Natural killer cell (primary cell): Measurements from ENCODE around the gene MAEA. TPM values are rescaled to one million over a fixed set of nuclear protein-coding genes. Genes with fewer than 3 reads are reported as not detected.

Experiments
- ATAC-seq, 3 donors: fragments of 150-1000 bp in 2 of 3; fragments of 200-7000 bp in 1 of 3; cut with Tn5 transposase; 1 replicate in 1 of 3; 2 replicates in 2 of 3; pipeline ENCODE4 v1.10.0; 2021; ENCODE audit warnings: mild to moderate bottlenecking in 2 of 3, moderate library complexity in 2 of 3
- DNase-seq, 2 donors: peaks; one replicate each; pipeline versions ENCODE4 v3.0.0 to v3.0.0-alpha.2; 2013 to 2021; ENCODE audit warnings: mixed read lengths in 1 of 2
- H3K27ac ChIP-seq: one replicate; pipeline ENCODE4 v1.5.1; 2013; ENCODE audit warnings: mild to moderate bottlenecking, low read length
- H3K27me3 ChIP-seq: one replicate; pipeline ENCODE4 v1.6.1; 2013; ENCODE audit warnings: low read length; ENCODE audit not compliant: control insufficient read depth, insufficient read depth
- H3K36me3 ChIP-seq: one replicate; pipeline ENCODE4 v1.6.1; 2013; ENCODE audit warnings: low read length; ENCODE audit not compliant: control insufficient read depth, insufficient read depth
- H3K4me1 ChIP-seq: one replicate; pipeline ENCODE4 v1.6.1; 2013; ENCODE audit warnings: low read length; ENCODE audit not compliant: control insufficient read depth, insufficient read depth
- H3K4me3 ChIP-seq: one replicate; pipeline ENCODE4 v1.5.1; 2013; ENCODE audit warnings: low read length
- H3K9me3 ChIP-seq: one replicate; pipeline ENCODE4 v1.6.1; 2013; ENCODE audit warnings: low read length; ENCODE audit not compliant: control insufficient read depth, insufficient read depth
- H3K27ac Mint-ChIP-seq, 2 donors: one replicate each; pipeline ENCODE4 v1.8.0; 2022; ENCODE audit warnings: mild to moderate bottlenecking in 2 of 2, mixed read lengths in 2 of 2, moderate library complexity in 1 of 2
- H3K27me3 Mint-ChIP-seq, 2 donors: one replicate each; pipeline ENCODE4 v1.8.0; 2022; ENCODE audit warnings: low read depth in 2 of 2, mixed read lengths in 2 of 2
- H3K36me3 Mint-ChIP-seq: one replicate; pipeline ENCODE4 v1.8.0; 2022; ENCODE audit warnings: mixed read lengths
- H3K4me1 Mint-ChIP-seq, 2 donors: one replicate each; pipeline ENCODE4 v1.8.0; 2022; ENCODE audit warnings: mixed read lengths in 2 of 2
- H3K4me3 Mint-ChIP-seq: one replicate; pipeline ENCODE4 v1.8.0; 2022; ENCODE audit warnings: mild to moderate bottlenecking, moderate library complexity, mixed read lengths
- H3K9me3 Mint-ChIP-seq, 2 donors: one replicate each; pipeline ENCODE4 v1.8.0; 2022; ENCODE audit warnings: mixed read lengths in 2 of 2
- CTCF ChIP-seq: fragments of 200-600 bp; IDR thresholded peaks from one replicate; pipeline ENCODE4 v1.8.0; 2022; ENCODE audit warnings: antibody characterized with exemption
- WGBS: methylation state at CpG from one replicate; pipeline ENCODE4 v1.1.7; 2013; ENCODE audit warnings: missing lambda C conversion rate; ENCODE audit not compliant: insufficient coverage; 5-methylcytosine and 5-hydroxymethylcytosine counted together
- intact Hi-C: fragments of 100-400 bp; cut with micrococcal nuclease; formaldehyde crosslinking; loops from one replicate; pipeline ENCODE4 v1.14.2; 2022
- total RNA-seq, 4 donors: library from RNA; stranded (reverse); fragments of 120-200 nt in 1 of 4; gene quantifications; one replicate each; pipeline versions ENCODE4 v1.2.3 to v1.2.4, GENCODE V29; 2013 to 2022

The MAEA gene
- total RNA-seq, 3 donors from 2014 or later (not counting 1 experiment from before 2014, with no cell fraction given): 63.5 to 89.2 (median 64.0) TPM

- Histone ChIP-seq H3K4me1 (peaks cover 40% of the 10 kb centered on the region), H3K27me3 (no peaks in the 10 kb centered on the region), H3K4me3 (no peak overlapping the region), H3K9me3 (no peaks in the 10 kb centered on the region), H3K27ac (peak overlapping the region; percentile 39), H3K36me3 (peaks cover 24% of the 10 kb centered on the region)
- H3K4me1 Mint-ChIP-seq: peaks cover 39 to 49% of the 10 kb centered on the region in 2 donors
- intact Hi-C loops: no loop called here
- DNase-seq (no peak), ATAC-seq (no peak)
- no peaks in the 10 kb centered on the region for H3K9me3 Mint-ChIP-seq
- 88% methylated on average over 32 of the region's 32 CpGs for WGBS
- H3K36me3 Mint-ChIP-seq: no peaks in the 10 kb centered on the region
- TF ChIP-seq CTCF: no peak
- H3K4me3 Mint-ChIP-seq: peak overlapping the region; percentile 60
- H3K27ac Mint-ChIP-seq: peak overlapping the region; percentile 87 to 91
- no peaks in the 10 kb centered on the region for H3K27me3 Mint-ChIP-seq
These were observed 20.5 kb downstream of the MAEA start for GRCh38 chr4:1310031-1310795.

GRCh38 chr4:1310796-1311631 lies 21.3 kb downstream of the MAEA start:
- peak overlapping the region; percentile 39 for H3K27ac ChIP-seq
- ATAC-seq (peak in 1 of 3 donors; percentile 46), DNase-seq (peak in 1 of 2 donors; percentile 67)
- Mint-ChIP-seq H3K36me3 (no peaks in the 10 kb centered on the region), H3K4me1 (peaks cover 38 to 44% of the 10 kb centered on the region in 2 donors), H3K27ac (peak overlapping the region; percentile 72 to 91), H3K9me3 (no peaks in the 10 kb centered on the region), H3K27me3 (no peaks in the 10 kb centered on the region), H3K4me3 (peak overlapping the region; percentile 73)
- WGBS: 63% methylated on average over 49 of the region's 49 CpGs
- peaks cover 27% of the 10 kb centered on the region for H3K36me3 ChIP-seq
- no peak overlapping the region for H3K4me3 ChIP-seq
- no peaks in the 10 kb centered on the region for H3K27me3 ChIP-seq
- TF ChIP-seq CTCF: no peak
- intact Hi-C loops: no loop called here
- H3K4me1 ChIP-seq: peaks cover 40% of the 10 kb centered on the region
- no peaks in the 10 kb centered on the region for H3K9me3 ChIP-seq

GRCh38 chr4:1312821-1313640 lies 23.3 kb downstream of the MAEA start:
- 99% methylated on average over 20 of the region's 20 CpGs for WGBS
- DNase-seq (no peak), ATAC-seq (no peak)
- no peak for TF ChIP-seq CTCF
- H3K4me3 ChIP-seq: no peak overlapping the region
- H3K27me3 ChIP-seq: no peaks in the 10 kb centered on the region
- H3K9me3 ChIP-seq: no peaks in the 10 kb centered on the region
- Mint-ChIP-seq H3K27ac (no peak overlapping the region), H3K27me3 (no peaks in the 10 kb centered on the region), H3K9me3 (no peaks in the 10 kb centered on the region), H3K4me3 (no peak overlapping the region), H3K4me1 (peaks cover 35 to 40% of the 10 kb centered on the region in 2 donors), H3K36me3 (no peaks in the 10 kb centered on the region)
- H3K36me3 ChIP-seq: peaks cover 44% of the 10 kb centered on the region
- intact Hi-C loops: no loop called here
- H3K27ac ChIP-seq: no peak overlapping the region
- H3K4me1 ChIP-seq: peaks cover 40% of the 10 kb centered on the region
